Adipose tissue (tissue), 3 donors: Measurements from ENCODE around the gene NFYC. TPM values are rescaled to one million over a fixed set of nuclear protein-coding genes. Genes with fewer than 3 reads are reported as not detected.
"Not testable (repeated sequence)": the region's sequence is repeated elsewhere in the genome, so short reads cannot be mapped to it uniquely, and the experiment has no call there.

Experiments used
- H3K27ac ChIP-seq: one replicate; pipeline ENCODE4 v1.5.1; 2013; ENCODE audit warnings: low read depth, low read length
- WGBS, 3 donors: extraction: QIAGEN DNeasy Blood & Tissue Kit; methylation state at CpG; one replicate each; pipeline ENCODE4 v1.1.7; 2013; 5-methylcytosine and 5-hydroxymethylcytosine counted together
- polyA plus RNA-seq, 3 donors: library from polyadenylated mRNA; stranded (reverse); fragments of 200-250 nt; gene quantifications; one replicate each; pipeline ENCODE4 v1.2.3, GENCODE V29; 2013
- donor health status: healthy with polysubstance abuse.
- donor health status: Bipolar disorder and iron deficiency.
- donor health status: healthy.

NFYC gene
- polyA plus RNA-seq, 3 donors: 26.5 to 32.9 (median 26.9) TPM

DNA sequence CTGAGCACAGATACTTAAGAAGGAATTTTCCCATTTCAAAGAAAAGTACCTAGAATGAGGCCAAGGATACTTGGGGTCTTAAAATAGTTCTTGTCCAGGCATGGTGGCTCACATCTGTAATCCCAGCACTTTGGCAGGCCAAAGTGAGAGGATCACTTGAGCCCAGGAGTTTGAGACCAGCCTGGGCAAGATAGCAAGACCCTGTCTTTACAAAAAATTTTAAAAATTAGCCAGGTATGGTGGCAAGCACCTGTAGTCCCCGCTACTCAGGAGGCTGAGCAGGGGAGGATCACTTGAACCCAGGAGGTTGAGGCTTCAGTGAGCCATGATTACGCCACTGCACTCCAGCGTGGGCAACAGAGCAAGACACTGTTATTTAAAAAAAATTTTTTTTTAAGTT, 29.0 kb downstream of the NFYC start:
- 82 to 95% (median 90%) methylated on average over 3 of the region's 3 CpGs for WGBS, 3 donors
- H3K27ac ChIP-seq: no peak overlapping the region

DNA sequence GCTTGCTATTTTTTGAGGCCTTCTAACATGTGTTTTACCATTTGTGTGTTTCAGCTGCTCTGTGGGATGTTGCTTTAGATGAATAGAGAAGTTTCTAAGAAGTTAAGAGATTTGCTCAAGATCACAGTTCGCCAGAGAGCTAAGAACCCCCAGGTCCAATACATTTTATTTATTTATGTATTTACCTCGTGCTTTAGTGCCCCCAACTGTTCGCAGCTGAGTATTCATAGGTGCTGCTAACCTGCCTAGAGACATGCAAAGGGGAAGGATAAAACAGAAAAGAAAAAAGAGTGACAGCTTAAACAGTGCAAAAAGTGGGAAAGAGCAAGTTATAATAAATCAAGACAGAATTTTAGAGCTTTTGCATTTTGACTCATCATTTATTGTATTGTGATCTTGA, 31.1 kb downstream of the NFYC start:
- H3K27ac ChIP-seq: no peak overlapping the region
- 62 to 87% (median 84%) methylated on average over 3 of the region's 3 CpGs for WGBS, 3 donors

DNA sequence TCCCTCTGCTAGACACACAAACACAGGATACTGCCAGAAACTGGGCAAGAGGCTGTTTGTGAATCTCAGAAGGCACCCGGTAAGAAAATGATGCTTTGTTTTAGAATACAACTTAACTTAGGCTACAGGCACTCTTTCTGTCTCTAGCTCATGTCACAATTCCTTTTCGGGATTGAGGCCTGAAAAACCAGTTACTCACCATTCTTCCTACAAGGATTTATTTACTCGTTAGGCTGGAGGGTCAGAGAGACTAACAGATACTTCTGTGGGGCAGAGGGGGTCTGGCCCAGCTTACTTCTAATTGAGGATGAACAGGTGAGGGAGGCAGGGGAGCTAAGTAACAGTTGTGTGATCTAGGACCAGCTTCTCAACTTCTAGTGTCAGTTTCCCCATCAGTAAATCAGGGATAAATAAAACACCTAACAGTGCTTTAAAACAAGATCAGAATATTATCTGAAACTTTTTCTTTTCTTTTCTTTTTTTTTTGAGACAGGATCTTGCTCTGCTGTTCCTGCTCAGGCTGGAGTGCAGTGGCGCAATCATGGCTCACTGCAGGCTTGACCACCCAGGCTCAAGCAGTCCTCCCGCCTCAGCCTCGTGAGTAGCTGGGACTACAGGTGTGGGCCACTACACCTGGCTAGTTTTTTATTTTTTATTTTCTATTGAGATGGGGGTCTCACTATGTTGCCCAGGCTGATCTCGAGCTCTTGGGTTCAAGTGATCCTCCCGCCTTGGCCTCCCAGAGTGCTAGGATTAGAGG, 31.9 kb downstream of the NFYC start:
- 80 to 90% (median 88%) methylated on average over 8 of the region's 8 CpGs for WGBS, 3 donors
- no peak overlapping the region for H3K27ac ChIP-seq

DNA sequence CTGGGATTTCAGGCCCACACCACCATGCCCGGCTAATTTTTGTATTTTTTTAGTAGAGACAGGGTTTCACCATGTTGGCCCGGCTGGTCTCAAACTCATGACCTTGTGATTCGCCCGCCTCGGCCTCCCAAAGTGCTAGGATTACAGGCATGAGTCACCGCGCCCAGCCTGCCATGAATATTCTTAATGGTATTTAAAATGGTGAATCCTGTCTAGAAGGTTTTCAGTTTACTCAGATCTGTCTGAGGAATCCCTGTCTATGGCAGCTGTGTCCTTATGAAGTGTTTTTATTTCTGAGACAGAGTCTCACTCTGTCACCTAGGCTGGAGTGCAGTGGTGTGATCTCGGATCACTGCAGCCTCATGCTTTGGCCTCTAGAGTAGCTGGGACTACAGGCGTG, 36.2 kb downstream of the NFYC start:
- not testable (repeated sequence) for H3K27ac ChIP-seq
- 95 to 99% (median 99%) methylated on average over 9 of the region's 9 CpGs for WGBS, 3 donors

DNA sequence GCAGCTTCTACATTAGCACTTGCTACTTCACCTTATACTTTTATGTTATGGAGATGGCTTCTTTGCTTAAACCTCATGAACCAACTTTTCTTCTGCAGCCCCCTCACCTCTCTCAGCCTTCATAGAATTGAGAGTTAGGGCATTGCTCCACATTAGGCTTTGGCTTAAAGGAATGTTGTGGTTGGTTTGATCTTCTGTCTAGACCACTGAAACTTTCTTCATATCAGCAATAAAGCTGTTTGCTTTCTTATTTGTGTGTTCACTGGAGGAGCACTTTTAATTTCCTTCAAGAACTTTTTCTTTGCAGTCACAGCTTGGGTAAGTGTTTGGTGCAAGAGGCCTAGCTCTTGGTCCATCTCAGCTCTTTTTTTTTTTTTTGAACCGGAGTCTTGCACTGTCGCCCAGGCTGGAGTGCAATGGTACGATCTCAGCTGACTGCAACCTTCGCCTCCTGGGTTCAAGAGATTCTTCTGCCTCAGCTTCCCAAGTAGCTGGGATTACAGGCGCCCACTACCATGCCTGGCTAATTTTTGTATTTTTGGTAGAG, 37.9 kb downstream of the NFYC start:
- 92 to 98% (median 93%) methylated on average over 5 of the region's 5 CpGs for WGBS, 3 donors
- H3K27ac ChIP-seq: not testable (repeated sequence)

DNA sequence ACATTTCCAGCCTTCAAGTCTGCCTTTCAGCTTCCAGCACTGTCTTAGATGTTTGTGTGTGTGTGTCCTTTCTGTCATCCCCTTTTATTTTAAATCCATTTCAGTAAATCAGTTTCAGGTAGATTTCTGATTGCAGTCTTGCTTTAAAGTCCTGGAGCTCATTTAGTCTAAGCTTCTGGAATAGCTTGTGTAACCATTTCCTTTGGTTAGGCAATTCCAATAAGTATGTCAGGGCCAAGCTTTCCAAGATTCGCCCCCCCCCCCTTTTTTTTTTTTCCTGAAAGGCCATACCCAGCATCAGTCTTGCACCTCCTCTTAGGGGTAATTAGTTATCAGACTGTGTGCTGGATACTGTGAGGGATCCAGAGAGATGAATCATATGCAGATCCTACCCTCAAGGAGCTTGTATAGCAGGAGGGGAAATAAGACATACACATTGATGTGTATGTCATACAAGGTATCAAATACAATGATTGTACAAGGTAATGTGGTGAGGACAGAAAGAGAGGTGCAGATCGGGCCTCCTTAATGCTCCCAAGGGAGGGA, 41.3 kb downstream of the NFYC start:
- WGBS, 3 donors: 66 to 81% (median 79%) methylated on average over 2 of the region's 2 CpGs
- no peak overlapping the region for H3K27ac ChIP-seq

DNA sequence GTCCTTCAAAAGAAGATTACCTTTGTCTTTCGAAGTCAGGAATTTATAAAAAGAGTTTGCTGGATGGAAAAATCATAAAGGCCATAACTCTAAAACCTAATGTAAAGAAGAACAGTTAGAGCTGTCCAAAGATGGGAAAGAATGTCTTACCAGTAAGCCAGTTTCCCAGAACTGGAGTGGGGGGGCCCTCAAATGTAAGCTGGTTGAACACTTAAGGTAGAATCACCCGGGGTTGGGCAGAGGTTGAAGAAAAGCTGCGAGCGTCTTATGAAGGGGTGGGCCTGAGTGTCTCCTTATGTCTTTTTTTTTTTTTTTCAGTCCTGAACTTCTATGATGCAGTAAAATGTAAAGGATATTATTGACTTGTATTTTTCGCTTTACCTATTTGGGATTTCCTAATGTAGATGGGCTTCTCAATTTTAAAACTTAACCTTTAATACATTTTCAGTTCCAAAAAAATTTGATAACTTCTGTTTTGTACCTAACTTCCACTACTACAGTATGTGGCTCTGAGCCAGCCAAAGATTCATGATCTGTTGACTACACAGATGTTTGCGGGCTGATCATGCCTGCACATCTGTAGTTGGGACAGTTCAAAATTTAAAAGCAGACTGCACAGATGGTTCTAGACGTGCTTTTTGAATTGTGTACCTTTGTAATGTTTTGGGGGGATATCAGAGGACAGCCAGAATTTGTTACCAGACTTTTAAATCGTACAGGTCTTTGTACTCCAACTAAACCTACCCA, 43.6 kb downstream of the NFYC start:
- WGBS, 3 donors: 90 to 93% (median 91%) methylated on average over 8 of the region's 8 CpGs
- H3K27ac ChIP-seq: no peak overlapping the region

DNA sequence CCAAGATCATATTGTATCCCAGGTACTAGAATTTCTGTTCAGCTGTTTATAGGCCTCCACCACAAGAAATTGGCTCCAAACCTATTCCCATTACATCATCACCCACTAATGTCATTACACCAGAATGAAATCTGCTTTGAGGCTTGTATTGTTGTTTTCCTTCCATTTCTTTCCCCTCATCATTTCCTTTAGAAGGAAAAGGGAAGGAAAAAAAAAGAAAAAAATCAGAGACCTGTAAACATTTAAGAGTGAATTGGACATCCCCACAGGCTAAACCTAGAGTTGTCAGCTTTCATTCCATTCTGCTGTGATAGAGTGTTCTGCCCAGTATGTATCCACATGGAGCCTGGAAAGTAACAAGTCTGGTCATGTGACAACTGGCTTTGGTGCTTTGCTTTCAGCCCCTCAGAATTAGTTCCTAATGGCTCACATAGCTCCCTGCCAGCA, 44.6 kb downstream of the NFYC start:
- H3K27ac ChIP-seq: no peak overlapping the region

DNA sequence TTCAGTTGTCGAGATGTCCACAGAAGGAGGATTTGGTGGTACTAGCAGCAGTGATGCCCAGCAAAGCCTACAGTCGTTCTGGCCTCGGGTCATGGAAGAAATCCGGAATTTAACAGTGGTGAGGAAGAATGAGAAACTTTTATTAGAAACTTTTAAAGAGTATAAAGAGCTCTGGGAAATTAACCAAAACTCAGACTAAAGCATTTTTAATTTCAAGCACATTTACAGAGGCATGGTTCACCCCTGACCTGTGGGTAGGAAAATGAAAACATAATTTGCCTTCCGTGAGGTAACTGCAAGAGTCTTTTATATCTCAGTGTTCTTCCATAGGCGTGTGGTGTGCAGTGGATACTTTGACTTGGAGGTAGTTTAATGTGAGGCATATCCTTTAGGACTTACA, 47.3 kb downstream of the NFYC start:
- H3K27ac ChIP-seq: no peak overlapping the region
- 83 to 96% (median 94%) methylated on average over 6 of the region's 6 CpGs for WGBS, 3 donors

DNA sequence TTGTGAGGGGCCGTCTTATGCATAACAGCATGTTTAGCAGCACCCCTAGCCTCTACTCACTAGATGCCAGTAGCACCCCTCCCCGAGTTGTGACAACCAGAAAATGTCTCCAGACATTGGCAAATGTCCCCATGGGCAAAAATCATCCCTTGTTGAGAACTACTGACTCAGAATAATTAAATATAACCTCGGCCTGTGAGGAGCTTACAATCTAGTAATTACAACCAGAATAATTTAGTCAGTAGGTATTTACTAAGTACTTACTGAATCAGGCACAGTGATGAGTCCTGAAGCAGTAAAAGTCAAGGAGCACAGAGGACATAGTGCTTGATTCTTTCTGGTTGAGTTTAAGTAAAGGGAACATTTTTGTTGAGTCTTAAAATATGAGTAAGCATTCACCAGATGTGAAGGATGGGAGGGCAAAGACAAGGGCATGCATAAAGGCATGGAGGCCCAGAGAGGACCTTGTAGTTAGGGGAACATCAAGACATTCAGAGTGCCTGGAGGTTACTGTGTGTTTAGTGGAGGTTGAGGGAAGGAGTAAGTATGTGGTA, 48.0 kb downstream of the NFYC start:
- 89 to 98% (median 94%) methylated on average over 3 of the region's 3 CpGs for WGBS, 3 donors
- H3K27ac ChIP-seq: no peak overlapping the region

DNA sequence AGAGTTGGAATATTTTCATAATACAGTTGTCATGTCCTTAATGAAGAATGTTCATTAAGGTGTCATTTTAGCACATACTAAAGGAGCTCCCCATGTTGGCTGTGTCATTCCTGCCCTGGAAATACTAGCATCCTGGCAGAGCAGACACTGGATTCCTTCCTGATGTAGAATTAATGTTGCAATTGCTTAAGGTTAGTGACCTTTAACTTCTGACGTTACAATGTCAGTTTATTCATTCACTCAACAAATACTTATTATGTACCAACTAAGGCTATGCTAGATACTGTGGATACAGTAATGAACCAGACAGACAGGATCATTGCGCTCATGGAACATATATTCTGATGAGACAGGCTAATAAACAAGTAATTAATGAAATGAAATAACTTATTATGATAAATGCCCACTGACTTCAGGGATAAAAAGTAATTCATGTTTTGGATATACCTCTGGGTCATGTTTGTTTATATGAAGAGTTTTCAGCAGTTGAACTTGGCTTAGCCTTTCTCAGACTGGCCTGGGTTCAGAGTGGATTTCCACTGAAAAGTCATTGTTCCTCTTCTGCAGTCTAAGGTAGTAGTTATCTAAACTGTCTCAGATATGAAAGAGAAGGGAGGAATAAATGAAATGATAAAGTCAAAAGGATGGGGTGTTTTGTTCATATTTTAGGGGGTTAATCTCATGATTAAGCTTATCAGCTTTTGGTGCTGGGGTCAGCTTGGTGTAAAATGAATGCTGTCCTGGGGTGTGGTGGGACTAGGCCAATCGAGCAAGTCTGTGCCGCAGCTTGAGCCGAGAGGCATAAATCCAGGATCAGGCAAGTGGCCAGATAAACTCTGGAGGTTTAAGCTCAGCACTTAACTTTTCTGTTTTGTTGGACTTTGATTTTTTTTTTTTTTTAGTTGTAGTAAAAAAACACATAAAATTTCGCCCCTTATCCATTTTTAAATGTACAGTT, 48.8 kb downstream of the NFYC start:
- 53 to 65% (median 61%) methylated on average over 6 of the region's 6 CpGs for WGBS, 3 donors
- H3K27ac ChIP-seq: no peak overlapping the region

DNA sequence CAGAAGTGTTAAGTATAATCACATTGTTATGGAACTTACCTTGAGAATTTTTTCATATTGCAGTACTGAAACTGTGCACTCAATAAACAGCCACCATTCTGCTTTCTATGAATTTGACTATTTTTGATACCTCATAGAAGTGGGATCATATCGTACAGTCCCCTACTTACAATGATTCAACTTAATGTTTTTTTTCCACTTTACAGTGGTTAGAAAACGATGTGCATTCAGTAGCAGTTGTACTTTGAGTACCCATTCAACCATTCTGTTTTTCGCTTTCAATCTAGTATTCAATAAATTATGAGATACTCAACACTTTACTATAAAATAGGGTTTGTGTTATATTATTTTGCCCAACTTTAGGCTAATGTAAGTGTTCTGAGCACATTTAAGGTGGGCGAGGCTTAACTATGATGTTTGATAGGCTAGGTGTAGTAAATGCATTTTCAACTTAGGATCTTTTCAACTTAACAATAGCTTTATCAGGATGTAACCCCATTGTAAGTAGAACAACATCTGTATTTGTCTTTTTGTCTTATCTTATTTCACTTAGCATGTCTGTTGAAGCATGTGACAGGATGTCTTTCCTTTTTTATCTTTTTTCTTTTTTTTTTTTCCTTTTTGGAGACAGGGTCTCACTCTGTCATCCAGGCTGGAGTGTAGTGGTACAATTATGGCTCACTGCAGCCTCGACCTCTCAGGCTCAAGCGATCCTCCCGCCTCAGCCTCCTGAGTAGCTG, 49.7 kb downstream of the NFYC start:
- H3K27ac ChIP-seq: no peak overlapping the region
- WGBS, 3 donors: 91 to 95% (median 94%) methylated on average over 7 of the region's 7 CpGs

DNA sequence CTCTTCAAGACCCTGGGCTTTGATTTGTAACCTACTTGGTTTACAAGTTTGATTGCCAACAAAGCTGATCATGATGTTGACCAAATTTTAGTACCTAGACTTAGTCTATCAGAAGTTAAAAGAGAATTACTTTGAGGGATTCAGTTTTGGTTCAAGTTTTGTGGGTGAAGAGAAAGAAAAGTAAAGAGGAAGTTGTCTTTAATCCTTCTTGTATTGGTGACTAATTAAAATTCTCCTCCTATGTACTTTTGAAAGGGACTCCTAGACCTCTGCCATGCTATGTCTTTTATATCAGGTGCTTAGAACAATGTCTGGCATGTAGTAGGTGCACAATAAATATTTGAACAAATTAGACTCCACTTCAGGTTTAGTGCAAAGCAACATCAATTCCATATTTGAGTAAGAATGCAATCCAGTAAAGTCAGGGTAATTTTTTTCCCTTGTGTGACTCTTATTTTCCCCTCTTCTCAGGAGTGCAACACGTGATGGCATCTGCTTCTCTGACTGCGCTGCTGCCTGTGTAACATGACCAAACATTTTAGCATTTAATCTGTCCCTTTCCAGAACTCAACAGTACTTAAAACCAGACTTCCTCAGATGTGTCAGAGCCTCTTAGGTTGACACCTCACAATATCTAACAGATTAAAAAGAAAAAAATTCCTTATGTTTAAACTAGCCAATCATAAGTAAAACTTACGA, 51.0 kb downstream of the NFYC start:
- no peak overlapping the region for H3K27ac ChIP-seq
- WGBS, 3 donors: 82 to 89% (median 83%) methylated on average over 3 of the region's 3 CpGs

DNA sequence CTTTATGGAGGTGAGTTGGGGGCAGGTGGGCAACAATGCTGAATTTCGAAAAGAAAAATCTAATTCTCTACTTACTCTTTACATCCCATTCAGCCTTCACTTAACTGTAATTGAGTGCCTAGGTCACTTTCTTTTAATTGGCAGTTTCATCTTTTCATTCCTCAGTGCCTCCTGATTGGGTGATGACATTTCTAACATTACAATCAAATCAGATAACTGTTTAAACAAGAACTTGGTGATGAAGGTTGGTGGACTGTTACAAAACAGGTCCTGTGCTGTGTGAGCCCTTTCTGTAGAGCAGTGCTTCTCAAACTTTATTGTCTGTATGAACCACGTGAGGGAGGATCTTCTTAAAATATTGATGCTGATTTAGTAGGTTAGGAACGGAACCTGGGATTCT, 51.9 kb downstream of the NFYC start:
- 89 to 96% (median 95%) methylated on average over 3 of the region's 3 CpGs for WGBS, 3 donors
- H3K27ac ChIP-seq: no peak overlapping the region

DNA sequence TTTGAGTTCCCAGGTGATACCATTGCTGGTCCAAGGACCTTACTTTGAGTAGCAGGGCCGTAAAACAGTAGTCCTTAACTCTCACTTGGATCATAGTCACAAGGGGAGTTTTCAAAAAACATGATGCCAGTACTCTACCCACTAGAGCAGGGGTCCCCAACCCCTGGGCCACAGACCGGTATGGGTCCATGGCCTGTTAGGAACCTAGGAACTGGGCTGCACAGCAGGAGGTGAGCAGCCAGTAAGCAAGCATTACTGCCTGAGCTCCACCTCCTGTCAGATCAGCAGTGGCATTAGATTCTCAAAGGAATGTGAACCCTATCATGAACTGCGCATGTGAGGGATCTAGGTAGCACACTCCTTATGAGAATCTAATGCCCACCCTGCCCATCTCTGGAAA, 52.4 kb downstream of the NFYC start:
- H3K27ac ChIP-seq: no peak overlapping the region
- WGBS, 3 donors: 97 to 99% (median 98%) methylated on average over 3 of the region's 3 CpGs

DNA sequence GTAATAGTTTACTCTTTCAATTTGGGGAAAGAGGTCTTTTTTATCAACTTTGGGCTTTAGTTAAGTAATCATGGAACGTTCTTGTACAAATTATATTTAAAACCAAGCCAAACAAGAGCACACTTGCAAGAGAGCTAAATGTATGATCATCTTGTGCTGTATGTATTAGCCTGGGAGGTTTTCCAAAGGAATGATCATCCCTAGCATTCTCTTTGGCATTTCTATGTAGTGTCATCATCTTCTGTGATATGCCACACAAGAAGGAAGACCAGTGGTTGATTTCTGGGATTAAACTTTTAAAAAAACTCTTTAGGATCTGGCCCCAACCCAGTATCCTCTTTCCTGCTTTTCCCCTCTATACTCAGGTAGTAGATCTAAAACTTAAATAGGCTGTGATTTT, 53.7 kb downstream of the NFYC start:
- no peak overlapping the region for H3K27ac ChIP-seq
- 48 to 65% (median 50%) methylated on average over 1 of the region's 1 CpG for WGBS, 3 donors
